Hematopoietic multipotent progenitor cell (in vitro differentiated cells): Measurements from ENCODE around the gene GATA5. TPM values are rescaled to one million over a fixed set of nuclear protein-coding genes. Genes with fewer than 3 reads are reported as not detected.
"Not testable (repeated sequence)": the region's sequence is repeated elsewhere in the genome, so short reads cannot be mapped to it uniquely, and the experiment has no call there.

Experiments used
- DNase-seq, 3 donors: peaks; one replicate each; pipeline ENCODE4 v3.0.0-alpha.2; 2011 to 2015; ENCODE audit warnings: low read depth in 2 of 3, low spot score in 2 of 3
- total RNA-seq: library from RNA; depleted of rRNA; stranded (reverse); fragments of >200 nt; gene quantifications from one replicate; pipeline ENCODE4 v1.2.3, GENCODE V29; 2012

Gene GATA5
- total RNA-seq, 1 donor = under 0.01 TPM

- DNase-seq = no peak
Observed at GRCh38 chr20:62505337-62506045, 29.7 kb upstream of the GATA5 start.

GRCh38 chr20:62504323-62504722 lies 28.5 kb upstream of the GATA5 start:
- DNase-seq = no peak

- DNase-seq = no peak
Observed at GRCh38 chr20:62503401-62504178, 27.8 kb upstream of the GATA5 start.

DNA sequence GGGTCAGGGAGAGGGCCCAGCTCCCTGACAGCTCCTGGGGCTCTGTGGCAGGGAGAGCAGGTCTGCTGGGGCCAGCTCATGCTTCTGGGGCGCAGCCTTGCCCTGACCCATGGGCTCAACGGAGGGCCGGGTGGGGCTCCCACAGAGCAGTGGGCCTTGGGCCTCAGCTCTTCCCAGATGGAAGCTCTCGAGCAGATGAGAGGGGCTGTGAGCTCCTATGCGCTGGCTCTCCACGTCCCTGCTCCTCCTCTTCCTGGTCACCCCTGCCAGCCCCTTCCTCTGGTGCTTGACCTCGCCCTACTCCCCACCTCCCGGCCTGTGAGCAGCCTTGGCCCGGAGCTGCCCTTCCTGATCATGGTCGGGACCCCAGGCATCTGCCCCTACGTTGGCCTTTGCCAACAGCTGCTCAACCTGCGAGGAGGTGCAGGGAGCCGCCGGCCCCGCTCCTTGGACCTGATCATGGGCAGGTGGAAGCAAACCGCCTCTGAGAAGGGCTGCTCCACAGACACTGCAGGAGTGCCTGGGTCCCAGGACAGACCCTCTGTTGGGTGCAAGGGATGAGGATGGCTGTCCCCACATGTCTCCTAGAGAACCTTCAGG lies 26.8 kb upstream of the GATA5 start:
- no peak for DNase-seq

- peak in 2 of 3 donors; percentile 80 to 89 for DNase-seq
Observed at GRCh38 chr20:62501801-62502495, 26.2 kb upstream of the GATA5 start.

DNA sequence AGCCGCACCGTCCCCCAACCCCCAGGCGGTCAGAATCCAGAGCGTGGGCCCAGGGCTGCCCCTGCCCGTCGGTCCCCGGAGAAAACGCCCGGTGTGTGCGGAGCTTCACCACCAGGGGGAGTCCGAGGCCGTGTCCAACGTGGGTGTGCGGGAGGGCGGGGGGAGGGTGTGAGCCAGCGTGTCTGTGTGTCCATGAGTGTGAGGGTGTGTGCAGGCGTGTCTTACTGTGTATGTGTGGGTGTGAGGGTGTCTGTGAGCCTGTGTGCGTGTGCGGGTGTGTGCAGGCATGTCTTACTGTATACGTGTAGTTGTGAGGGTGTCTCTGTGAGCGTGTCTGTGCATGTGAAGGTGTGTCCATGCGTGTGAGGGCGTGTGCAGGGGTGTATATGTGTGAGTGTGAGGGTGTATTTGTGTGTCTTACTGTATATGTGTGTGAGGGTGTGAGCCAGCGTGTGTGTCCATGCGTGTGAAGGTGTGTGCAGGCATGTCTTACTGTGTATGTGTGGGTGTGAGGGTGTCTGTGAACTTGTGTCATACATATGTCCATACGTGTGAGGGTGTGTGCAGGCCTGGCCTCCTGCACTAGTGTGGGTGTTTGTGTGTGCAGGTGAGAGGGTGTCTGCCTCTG lies 24.6 kb upstream of the GATA5 start:
- DNase-seq = peak; percentile 68 to 82 (median 75)

- DNase-seq = no peak
Observed at GRCh38 chr20:62499758-62500236, 24.0 kb upstream of the GATA5 start.

- DNase-seq = no peak
Observed at GRCh38 chr20:62498874-62499273, 23.1 kb upstream of the GATA5 start.

GRCh38 chr20:62496568-62497218 lies 20.9 kb upstream of the GATA5 start:
- DNase-seq = peak in 2 of 3 donors; percentile 39 to 45

DNA sequence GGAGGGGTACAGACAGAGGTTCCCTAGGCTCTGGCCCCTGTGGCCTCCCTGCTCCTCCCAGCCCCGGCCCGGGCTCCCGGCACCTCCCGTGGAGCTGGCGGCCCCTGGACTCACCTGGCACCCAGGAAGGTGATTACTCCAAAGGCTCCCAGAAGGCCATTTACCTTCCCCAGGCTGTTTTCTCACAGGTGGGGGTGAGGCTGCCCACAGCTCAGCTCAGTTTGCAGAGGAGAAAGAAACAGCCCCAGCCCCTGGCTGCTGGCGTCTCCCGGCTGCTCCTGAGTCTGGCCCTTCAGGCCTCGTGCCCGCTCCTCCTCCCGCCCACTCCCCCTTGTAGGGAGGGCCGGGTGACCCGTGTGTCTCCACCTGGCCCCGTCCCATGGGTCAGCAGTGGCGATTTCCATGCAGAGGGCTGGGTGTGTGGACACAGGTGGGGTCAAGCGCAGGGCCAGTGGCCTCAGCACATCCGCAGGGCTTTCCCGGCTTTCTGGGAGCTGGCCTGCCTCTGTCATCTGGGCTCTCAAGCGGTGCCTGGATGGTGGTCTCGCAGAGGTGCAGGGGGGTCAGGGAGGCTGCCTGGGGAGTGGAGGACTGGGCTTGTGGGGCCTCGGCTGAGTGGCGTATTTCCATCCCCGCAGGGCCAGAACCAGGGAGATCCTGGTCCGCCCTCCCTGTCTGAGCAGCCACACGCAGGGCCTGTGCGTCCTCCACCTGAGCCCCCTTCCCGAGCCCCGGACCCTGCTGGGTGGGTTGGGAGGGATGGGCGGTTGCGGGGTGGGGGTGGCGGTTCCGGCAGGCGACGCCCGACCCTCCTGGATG lies 20.2 kb upstream of the GATA5 start:
- no peak for DNase-seq

DNA sequence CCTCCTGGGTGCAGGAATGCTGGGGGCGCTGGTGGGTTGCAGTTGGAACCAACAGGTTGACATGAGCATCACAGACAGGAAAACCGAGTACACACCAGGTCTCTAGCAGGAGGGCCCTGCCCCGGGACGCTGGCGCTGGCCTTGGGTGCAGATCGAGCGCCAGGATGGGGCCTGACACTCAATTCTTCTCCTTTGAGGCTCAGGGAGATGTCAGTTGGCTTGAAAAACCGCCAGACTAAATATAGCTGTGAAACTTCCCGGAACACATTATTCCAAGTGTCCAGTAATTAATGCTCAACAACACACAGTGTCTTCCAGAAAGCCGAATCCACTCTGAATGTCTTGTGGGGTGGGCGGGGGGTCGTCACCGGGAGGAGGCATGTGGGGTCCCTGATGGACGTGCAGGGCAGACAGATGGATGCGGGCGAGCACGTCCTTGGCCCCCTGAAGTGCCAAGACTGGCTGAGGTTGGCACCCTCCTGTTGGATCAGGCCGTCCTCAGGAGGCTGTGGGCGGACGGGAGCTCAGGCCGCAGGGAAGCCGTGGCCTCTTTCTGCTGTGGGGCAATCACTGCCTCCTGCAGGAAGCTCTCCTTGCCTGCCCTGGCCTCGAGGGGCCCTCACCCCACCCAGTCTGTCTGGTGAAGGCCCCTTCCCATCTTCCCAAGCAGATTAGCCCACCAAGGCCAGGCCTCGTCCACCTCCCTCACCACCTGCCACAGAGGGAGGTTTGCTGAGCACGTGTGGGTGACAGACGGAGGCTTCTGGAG lies 19.4 kb upstream of the GATA5 start:
- DNase-seq = no peak

GRCh38 chr20:62494537-62494936 lies 18.7 kb upstream of the GATA5 start:
- no peak for DNase-seq

GRCh38 chr20:62493886-62494285 lies 18.1 kb upstream of the GATA5 start:
- no peak for DNase-seq

GRCh38 chr20:62493253-62493885 lies 17.6 kb upstream of the GATA5 start:
- DNase-seq = no peak

- DNase-seq = no peak
Observed at GRCh38 chr20:62492711-62493110, 16.9 kb upstream of the GATA5 start.

DNA sequence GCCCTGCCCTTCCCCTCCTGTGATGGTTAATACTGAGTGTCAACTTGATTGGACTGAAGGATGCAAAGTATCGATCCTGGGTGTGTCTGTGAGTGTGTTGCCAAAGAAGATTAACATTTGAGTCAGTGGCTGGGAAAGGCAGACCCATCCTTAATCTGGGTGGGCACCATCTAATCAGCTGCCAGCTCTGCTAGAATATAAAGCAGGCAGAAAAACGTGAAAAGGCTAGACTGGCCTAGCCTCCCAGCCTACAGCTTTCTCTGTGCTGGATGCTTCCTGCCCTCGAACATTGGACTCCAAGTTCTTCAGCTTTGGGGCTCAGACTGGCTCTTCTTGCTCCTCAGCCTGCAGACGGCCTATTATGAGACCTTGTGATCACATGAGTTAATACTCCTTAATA lies 15.0 kb upstream of the GATA5 start:
- not testable (repeated sequence) for DNase-seq

GRCh38 chr20:62489932-62490263 lies 14.1 kb upstream of the GATA5 start:
- DNase-seq = no peak
